GM18868 (cell line): ENCODE data around the gene FSIP1.

Experiments used
- ATAC-seq: cut with Tn5 transposase; IDR thresholded peaks from one replicate; pipeline ENCODE4 v1.9.1; 2021; ENCODE audit warnings: mild to moderate bottlenecking, moderate library complexity; ENCODE audit not compliant: unreplicated experiment

Gene FSIP1

GRCh38 chr15:39597751-39598185, 184.9 kb downstream of the FSIP1 start:
- ATAC-seq: no peak

GRCh38 chr15:39597336-39597735, 185.3 kb downstream of the FSIP1 start:
- ATAC-seq: no peak

GRCh38 chr15:39596358-39597051, 186.1 kb downstream of the FSIP1 start:
- ATAC-seq: no peak

GRCh38 chr15:39595338-39596221, 187.1 kb downstream of the FSIP1 start:
- ATAC-seq: no peak

- no peak for ATAC-seq
Measured at GRCh38 chr15:39594446-39595337, 187.9 kb downstream of the FSIP1 start.

GRCh38 chr15:39593656-39594445, 188.8 kb downstream of the FSIP1 start:
- ATAC-seq: no peak

GRCh38 chr15:39593071-39593655, 189.5 kb downstream of the FSIP1 start:
- no peak for ATAC-seq

GRCh38 chr15:39592500-39592899, 190.1 kb downstream of the FSIP1 start:
- ATAC-seq: no peak

- ATAC-seq: no peak
Measured at GRCh38 chr15:39591896-39592315, 190.7 kb downstream of the FSIP1 start.

GRCh38 chr15:39591141-39591895, 191.3 kb downstream of the FSIP1 start:
- no peak for ATAC-seq

- ATAC-seq: no peak
Measured at GRCh38 chr15:39589815-39590644, 192.6 kb downstream of the FSIP1 start.

- no peak for ATAC-seq
Measured at GRCh38 chr15:39589193-39589814, 193.3 kb downstream of the FSIP1 start.

GRCh38 chr15:39588531-39589192, 194.0 kb downstream of the FSIP1 start:
- no peak for ATAC-seq

GRCh38 chr15:39587731-39588530, 194.7 kb downstream of the FSIP1 start:
- ATAC-seq: no peak

GRCh38 chr15:39587096-39587721, 195.4 kb downstream of the FSIP1 start:
- ATAC-seq: no peak
